Cardiac fibroblast (primary cell): ENCODE measurements around the gene BAZ1B.

ENCODE experiments used
- DNase-seq, 2 donors: peaks; one replicate each; pipeline versions ENCODE4 v3.0.0 to v3.0.0-alpha.2; 2010; ENCODE audit warnings: low read depth in 2 of 2
- H3K4me3 ChIP-seq, 2 donors: replicated peaks in 1 of 2; 1 replicate in 1 of 2; 2 replicates in 1 of 2; pipeline ENCODE4 v1.5.1; 2011; ENCODE audit warnings: low read depth in 2 of 2, low read length in 2 of 2, mild to moderate bottlenecking in 2 of 2, moderate library complexity in 1 of 2
- CTCF ChIP-seq: IDR thresholded peaks from one replicate; pipeline ENCODE4 v1.5.1; 2011; ENCODE audit warnings: low read depth, mild to moderate bottlenecking, low read length, inconsistent platforms

The BAZ1B gene

GRCh38 chr7:73391396-73391795 lies 130.7 kb downstream of the BAZ1B start:
- H3K4me3 ChIP-seq, result no peak overlapping the region
- no peak for DNase-seq
- TF ChIP-seq CTCF, result no peak
